Measurements from ENCODE around the gene ACOX3.

ACOX3 gene

GRCh38 chr4:8464381-8464780, 23.9 kb upstream of the ACOX3 start:
- no peak overlapping the region for H3K4me3 ChIP-seq (ENCODE audit: low read depth, low read length)
- peaks cover 0 to 84% of the 10 kb centered on the region in 2 experiments; a peak in 2 of 3 replicates for H3K36me3 ChIP-seq (ENCODE audit: control insufficient read depth in 2 of 2, insufficient read depth in 1 of 2, low read length in 2 of 2)
- no peaks in the 10 kb centered on the region for H3K4me1 ChIP-seq (ENCODE audit: control insufficient read depth, insufficient read depth, low read length)
- no peak for TF ChIP-seq ZNF335 (tag by site-specific recombination; conservative IDR thresholded peaks at IDR 0.05)
- no peak for TF ChIP-seq SCRT1 (tag by site-specific recombination; IDR thresholded peaks at IDR 0.05; ENCODE audit: borderline replicate concordance)
- TF ChIP-seq ZNF280D (tag by site-specific recombination; IDR thresholded peaks at IDR 0.05) = no peak
- TF ChIP-seq CTCF (tag by site-specific recombination; IDR thresholded peaks at IDR 0.05) = no peak
- TF ChIP-seq ZNF837 (tag by site-specific recombination; IDR thresholded peaks at IDR 0.05) = no peak
- TF ChIP-seq ZBTB6 (tag by site-specific recombination; IDR thresholded peaks at IDR 0.05) = no peak
- TF ChIP-seq ZNF558 (tag by site-specific recombination; IDR thresholded peaks at IDR 0.05) = no peak
- TF ChIP-seq ZNF658 (tag by site-specific recombination; IDR thresholded peaks at IDR 0.05) = no peak
- TF ChIP-seq ZNF398 (tag by site-specific recombination; IDR thresholded peaks at IDR 0.05) = no peak
- TF ChIP-seq ZNF610 (tag by site-specific recombination; IDR thresholded peaks at IDR 0.05; ENCODE audit: borderline replicate concordance) = no peak
- no peak for TF ChIP-seq ZNF48 (tag by site-specific recombination; IDR thresholded peaks at IDR 0.05)
- no peak for TF ChIP-seq KLF16 (tag by site-specific recombination; IDR thresholded peaks at IDR 0.05)
- TF ChIP-seq ZNF626 (tag by site-specific recombination; IDR thresholded peaks at IDR 0.05) = no peak
- no peak for TF ChIP-seq ZFP3 (tag by site-specific recombination; IDR thresholded peaks at IDR 0.05; ENCODE audit: low read depth)
- no peak for TF ChIP-seq ZBTB8A (tag by site-specific recombination; IDR thresholded peaks at IDR 0.05)
- TF ChIP-seq ZNF184 (tag by site-specific recombination; IDR thresholded peaks at IDR 0.05) = no peak
- TF ChIP-seq ZNF148 (tag by site-specific recombination; IDR thresholded peaks at IDR 0.05; ENCODE audit: borderline replicate concordance) = no peak
- ChIA-PET CTCF (interaction anchor here (0.7 to 1.0 kb wide), 2 partner anchors 10 to 83 kb away, joined by 3 to 4 read pairs; no protein-coding TSS in a partner anchor), POLR2A (no interaction called here)
- no peak overlapping the region for H3K27ac ChIP-seq (ENCODE audit: extremely low read depth, low read depth, low read length)
- H3K9me3 ChIP-seq (ENCODE audit: control insufficient read depth, insufficient read depth, low read depth, low read length) = no peaks in the 10 kb centered on the region
